GM21825 (cell line): ENCODE data around the gene RAB18.
"Not testable (repeated sequence)": the region's sequence is repeated elsewhere in the genome, so short reads cannot be mapped to it uniquely, and the experiment has no call there.

Source experiments
- ATAC-seq: cut with Tn5 transposase; IDR thresholded peaks from one replicate; pipeline ENCODE4 v1.9.1; 2021; ENCODE audit warnings: mild to moderate bottlenecking, moderate library complexity; ENCODE audit not compliant: unreplicated experiment

Gene RAB18

DNA sequence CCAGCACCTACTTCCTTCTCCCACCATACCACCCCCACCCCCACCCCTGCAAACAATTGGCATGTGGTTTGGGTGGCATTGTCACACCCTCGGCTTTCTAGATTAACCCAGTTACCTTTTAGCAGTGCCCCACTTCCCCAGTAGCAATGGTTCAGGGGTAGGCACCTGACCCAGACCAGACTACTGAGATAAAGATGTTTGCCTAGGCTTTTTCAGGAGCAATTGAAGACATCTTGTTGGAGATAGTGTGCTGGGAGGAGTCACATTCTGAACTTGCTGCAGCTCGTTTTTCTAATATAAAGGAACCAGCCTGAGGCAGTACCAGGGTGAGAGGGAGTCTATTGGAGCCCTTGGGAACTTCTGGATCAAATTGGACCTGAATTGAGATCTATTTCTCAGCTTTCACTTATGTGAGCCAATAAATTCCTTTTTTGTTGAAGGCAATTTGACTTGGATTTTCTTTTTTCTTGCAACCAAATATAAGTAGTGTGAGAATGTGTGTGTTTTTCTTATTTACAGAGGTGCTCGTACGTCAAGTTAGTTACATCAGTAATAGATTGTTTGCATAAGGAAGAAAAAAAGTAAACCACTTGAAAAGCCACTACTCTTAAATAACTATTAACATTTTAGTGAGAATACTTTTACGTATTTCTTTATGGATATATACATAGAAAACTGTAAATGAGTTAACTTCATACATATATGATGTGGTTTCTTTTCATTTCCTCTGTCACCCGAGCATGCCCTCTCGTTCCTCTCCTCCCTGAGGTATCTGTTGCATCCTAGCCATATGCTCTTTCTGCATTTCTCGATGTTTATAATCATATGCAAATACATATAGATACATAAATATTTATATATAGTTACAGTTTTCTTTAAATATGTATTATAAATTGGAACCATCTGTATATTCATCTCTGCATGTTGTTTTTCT is 38.0 kb downstream of the RAB18 start:
- ATAC-seq: no peak

DNA sequence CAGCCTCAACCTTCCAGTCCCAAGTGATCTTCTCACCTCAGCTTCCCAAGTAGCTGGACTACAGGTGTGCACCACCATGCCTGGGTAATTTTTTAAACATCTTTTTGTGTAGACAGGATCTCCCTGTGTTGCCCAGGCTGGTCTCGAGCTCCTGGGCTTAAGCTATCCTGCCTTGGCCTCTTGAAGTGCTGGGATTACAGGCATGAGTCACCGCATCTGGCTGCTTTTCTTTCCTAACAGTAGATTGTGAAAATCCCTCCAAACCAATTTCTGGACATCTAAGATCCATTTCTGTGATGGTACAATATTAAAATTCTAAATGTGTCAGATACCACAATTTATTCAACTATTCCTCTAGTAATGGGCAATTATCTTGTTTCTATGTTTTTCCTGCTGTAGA is 38.7 kb downstream of the RAB18 start:
- no peak for ATAC-seq

- ATAC-seq: no peak
Measured at GRCh38 chr10:27547047-27547446, 42.9 kb downstream of the RAB18 start.

DNA sequence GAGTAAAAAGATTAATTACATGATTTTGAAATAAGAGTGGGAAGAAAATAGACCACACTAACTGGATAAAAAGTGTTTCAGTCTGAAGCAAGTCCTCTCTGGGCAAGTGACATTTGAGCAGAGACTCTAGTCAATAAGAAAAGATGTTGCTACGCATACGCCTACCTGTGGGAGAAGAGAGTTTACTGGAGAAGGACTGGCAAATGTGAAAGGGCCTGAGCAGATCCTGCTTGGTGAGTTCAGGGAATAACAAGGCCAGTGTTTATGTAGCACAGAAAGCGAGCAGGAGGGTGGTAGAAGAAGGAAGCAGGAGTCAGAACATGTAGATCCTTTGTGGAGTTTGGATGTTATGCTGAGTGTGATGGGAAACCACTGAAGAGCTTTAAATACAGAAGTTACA is 43.4 kb downstream of the RAB18 start:
- ATAC-seq: no peak

DNA sequence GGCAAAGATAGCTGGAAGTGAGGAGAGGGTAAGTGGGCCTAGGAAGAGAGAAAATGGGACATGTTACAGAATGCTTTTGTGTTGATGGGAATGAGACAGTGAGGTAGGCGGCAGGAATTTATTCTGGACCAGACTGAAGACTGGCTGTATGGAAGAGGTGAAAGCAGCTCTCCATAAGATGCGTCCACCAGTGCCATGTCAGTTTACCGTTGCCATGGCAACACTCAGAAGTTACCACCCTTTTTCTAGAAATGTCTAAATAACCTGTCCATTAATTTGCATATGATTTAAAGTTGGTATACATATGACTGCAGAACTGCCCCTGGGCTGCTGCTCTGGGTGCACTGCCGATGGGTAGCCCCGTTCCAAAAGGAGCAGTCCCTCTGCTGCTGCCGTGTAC is 46.7 kb downstream of the RAB18 start:
- ATAC-seq: no peak

DNA sequence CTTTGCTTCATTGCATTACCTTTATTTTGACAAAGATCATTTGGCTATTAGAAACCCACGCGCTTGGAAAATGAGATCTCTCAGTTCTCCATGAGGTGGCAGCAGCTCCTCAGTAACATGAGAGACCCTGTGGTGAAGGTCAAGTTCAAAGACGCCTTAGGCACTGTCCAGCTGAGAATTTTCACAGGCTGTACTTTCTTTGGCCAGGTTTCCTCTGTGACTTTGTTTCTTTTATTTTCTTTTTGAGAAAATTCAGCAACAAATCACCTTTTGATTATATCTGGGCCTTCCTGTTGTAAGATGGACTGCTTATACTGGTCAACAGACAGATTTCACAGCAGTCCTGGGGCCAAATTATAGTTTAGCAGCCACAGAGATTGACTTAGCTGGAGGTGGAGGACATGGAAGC is 54.5 kb downstream of the RAB18 start:
- peak; percentile 70 for ATAC-seq

DNA sequence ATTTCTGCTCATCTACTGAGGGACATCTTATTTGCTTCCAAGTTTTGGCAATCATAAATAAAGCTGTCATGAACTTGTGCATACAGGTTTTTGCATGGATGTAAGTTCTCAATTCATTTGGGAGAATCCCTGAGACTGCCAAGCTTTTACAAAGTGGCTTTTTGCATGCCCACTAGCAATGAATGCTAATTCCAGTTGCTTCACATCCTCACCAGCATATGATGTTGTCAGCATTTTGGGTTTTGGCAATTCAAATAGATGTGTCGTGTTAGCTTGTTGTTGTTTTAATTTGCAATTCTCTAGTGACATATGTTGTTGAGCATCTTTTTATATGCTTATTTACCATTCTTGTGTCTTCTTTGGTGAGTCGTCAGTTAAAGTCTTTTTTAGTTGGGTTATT is 57.2 kb downstream of the RAB18 start:
- ATAC-seq: no peak

GRCh38 chr10:27564398-27564797 is 60.3 kb downstream of the RAB18 start:
- no peak for ATAC-seq

DNA sequence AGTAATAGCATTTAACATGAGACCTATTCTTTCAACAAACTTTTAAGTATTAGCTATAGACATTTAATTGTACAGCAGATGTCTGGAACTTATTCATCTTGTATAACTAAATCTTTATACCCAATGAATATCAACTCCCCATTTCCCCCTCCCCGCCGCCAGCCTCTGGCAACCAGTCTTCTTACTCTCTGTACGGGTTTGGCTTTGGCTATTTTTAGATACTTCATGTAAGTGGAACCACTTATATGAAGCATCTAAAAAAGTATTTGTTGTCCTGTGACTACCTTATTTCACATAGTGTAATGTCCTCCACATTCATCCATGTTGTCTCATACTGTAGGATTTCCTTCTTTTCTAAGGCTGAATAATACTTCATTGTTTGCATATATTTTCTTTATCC is 60.8 kb downstream of the RAB18 start:
- ATAC-seq: no peak

DNA sequence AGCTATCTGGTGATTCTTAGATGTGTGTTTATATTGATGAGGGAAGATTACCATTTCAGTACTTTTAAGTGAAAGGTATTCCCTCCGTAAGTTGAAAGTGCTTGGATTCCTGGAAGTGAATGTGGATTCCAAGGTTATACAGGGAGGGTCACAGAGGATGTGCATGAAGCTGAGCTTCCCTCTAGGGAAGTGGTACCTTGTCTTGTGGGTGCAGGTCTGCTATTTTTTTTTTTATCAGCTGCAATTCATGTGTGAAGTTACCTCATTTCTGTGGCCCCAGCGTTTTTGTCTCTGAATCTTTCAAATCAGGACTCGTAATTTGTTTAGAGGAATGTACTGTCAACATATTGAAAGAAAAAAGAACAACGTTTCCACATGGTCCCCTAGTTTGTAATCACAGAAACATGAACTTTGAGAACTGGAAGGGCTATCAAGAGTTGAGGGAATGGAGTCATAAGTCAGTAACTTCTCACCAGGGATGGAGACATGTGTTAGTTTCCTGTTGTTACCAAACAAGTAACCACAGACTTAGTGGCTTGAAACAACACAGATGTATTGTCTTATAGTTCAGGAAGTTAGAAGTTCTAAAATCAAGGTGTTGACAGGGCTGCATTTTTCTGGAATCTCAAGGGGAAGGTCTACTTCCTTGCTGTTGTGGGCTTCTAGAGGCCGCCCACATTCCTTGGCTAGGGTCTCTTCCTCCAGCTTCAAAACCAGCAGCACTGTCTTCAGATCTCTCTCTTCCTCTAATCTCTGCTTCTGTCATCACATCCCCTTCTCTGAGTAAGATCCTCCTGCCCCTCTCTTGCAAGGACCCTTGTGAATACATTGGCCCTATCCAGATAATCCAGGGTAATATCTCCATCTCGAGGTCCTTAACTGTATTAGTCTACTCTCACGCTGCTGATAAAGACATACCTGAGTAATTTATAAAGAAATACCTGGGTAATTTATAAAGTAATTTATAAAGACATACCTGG is 64.4 kb downstream of the RAB18 start:
- no peak for ATAC-seq

- no peak for ATAC-seq
Measured at GRCh38 chr10:27569946-27570345, 65.8 kb downstream of the RAB18 start.

GRCh38 chr10:27577038-27577437 is 72.9 kb downstream of the RAB18 start:
- ATAC-seq: not testable (repeated sequence)

DNA sequence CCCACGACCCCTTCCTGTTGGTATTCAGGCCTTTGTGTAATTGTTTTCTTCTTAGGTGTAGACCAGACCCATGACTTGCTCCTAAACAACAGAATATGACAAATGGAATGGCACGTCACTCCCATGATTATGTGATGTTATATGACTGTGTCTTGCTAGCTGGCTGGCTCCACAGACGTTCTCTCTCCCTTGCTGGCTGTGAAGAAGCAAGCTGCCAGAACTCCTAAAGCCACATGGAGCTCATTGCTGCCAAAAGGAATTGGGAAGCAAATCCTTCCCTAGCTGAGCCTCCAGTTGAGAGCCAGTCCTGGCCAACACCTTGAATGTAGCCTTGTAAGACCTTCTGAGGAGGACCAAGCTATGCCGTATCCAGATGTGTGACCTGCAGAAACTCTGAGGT is 74.2 kb downstream of the RAB18 start:
- no peak for ATAC-seq

- ATAC-seq: no peak
Measured at GRCh38 chr10:27581225-27581624, 77.1 kb downstream of the RAB18 start.

DNA sequence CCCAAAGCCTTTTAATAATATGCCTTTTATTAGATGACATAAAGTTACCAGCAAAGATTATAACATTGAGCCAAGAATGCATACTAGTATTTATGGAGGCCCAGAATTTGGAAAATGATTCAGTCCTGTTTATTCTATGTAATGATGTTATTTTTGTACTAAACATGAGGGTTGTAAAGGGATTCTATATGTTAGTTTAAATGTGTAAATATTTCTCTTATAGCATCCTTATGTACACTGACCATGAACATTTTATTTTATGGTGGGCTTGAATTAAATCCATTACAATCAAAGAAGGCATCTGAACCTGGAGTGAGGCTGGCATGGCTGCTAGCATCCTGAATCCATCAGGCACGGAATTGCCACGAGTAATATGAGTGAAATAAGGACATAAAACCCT is 80.2 kb downstream of the RAB18 start:
- ATAC-seq: no peak
